Measurements from ENCODE around the gene VPS11.

The VPS11 gene

DNA sequence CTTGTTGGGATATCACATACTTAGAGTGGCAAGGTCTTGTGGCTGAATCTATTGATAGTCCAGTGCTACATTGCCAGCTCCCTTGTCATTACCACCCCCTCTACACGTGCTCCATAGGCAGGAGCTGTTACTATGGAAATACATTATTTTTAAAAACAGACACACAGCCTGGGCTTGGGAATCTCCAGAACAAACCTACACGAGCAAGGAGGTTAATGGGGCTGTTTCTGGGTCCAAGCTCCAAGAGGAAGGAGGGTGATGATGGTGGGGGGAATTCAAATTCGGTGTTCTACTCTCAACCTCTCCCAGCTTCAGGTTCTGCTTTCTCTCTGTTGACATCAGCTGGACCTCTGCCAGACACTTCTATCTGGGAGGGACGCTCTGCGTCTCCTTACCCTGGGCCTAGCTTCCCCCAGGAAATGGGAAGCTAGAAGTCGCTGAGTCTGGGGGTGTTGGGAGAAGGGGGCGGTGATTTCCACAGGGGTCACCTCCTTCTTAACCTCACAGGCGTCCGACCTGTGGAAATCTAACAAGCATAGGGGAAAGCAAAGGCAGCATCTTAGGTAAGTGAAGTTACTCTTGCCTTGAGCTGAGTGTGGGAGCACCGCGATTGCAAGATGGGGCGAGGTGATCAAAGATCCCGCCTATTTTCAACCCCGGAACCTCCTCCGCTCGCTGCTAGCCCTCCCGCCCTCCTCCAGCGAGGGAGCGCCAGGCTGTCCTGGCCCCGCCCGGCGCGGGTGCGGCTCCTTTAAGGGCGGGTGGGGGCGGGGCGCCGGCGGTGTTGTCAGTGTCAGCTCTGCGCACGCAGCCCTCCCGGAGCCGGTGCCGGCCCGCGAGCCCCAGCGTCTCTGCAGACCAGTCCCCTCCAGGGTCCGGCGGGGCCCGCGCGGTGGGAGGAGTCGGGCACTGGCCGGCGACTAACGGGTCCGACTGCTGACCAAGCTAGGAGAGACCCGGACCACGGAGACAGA, 39.2 kb downstream of the VPS11 start, which contains the start of gene C2CD2L:
Gene C2CD2L (plus strand): TSS at position 781 of the 974 bp plus-strand sequence. CDS start 398 bp downstream, outside the sequence.
- no peaks in the 10 kb centered on the region for H3K9me3 Mint-ChIP-seq
- H3K4me1 Mint-ChIP-seq: peaks cover 71% of the 10 kb centered on the region
- H3K27ac Mint-ChIP-seq: peak within 1 kb of the TSS; percentile 79
- H3K27me3 Mint-ChIP-seq (ENCODE audit: low read depth, poor library complexity): peaks cover 19% of the 10 kb centered on the region
- peaks cover 7% of the 10 kb centered on the region for H3K36me3 Mint-ChIP-seq (ENCODE audit: low read depth)
- DNase-seq: peak; percentile 88
- TF ChIP-seq CTCF (IDR thresholded peaks at IDR 0.05): no peak
- peak within 1 kb of the TSS; percentile 83 for H3K4me3 Mint-ChIP-seq

- H3K4me3 Mint-ChIP-seq: peak overlapping the region; percentile 83
- peaks cover 19% of the 10 kb centered on the region for H3K27me3 Mint-ChIP-seq (ENCODE audit: low read depth, poor library complexity)
- H3K36me3 Mint-ChIP-seq (ENCODE audit: low read depth): peaks cover 9% of the 10 kb centered on the region
- H3K4me1 Mint-ChIP-seq: peaks cover 64% of the 10 kb centered on the region
- no peaks in the 10 kb centered on the region for H3K9me3 Mint-ChIP-seq
- TF ChIP-seq CTCF (IDR thresholded peaks at IDR 0.05): no peak
- DNase-seq: peak; percentile 47
- no peak overlapping the region for H3K27ac Mint-ChIP-seq
Measured at GRCh38 chr11:119107538-119108145, 40.0 kb downstream of the VPS11 start.

DNA sequence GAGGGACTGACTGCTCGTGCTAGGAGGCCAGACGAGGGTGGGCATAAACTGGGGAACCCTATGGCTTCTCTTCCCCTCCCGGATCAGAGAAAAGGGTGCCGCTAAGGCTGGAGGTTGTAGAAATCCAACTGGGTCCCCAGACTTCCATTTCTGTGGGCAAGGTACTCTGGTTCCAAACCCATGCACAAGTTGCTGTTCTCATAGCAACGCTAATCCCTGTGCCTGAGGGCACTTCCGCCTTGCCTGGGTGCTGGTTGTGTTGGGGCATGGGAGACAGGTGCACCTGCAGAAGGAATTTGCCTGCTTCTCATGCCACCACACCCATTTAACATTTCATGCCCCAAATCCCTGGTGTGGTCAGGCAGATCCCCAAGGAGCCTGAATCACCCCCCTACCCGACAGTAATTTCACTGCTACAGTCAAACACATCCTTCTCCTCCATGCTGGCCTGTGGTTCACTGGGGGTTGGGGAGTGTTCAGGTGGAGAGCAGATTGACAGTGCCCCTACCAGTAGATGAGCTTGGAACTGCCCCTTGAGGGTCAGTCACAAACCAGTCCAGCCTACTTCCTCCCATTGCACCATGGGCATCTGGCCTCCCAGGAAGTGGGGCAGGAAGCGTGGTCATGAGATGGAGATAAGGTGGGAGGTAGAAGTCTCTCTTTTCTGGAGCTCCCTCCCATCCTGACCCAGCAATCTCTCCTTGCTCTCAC, 40.7 kb downstream of the VPS11 start:
- no peaks in the 10 kb centered on the region for H3K9me3 Mint-ChIP-seq
- H3K27me3 Mint-ChIP-seq (ENCODE audit: low read depth, poor library complexity): peaks cover 19% of the 10 kb centered on the region
- peak overlapping the region; percentile 80 for H3K4me3 Mint-ChIP-seq
- H3K36me3 Mint-ChIP-seq (ENCODE audit: low read depth): peaks cover 9% of the 10 kb centered on the region
- TF ChIP-seq CTCF (IDR thresholded peaks at IDR 0.05): no peak
- peaks cover 57% of the 10 kb centered on the region for H3K4me1 Mint-ChIP-seq
- H3K27ac Mint-ChIP-seq: no peak overlapping the region
- DNase-seq: no peak

GRCh38 chr11:119108857-119109221, 41.2 kb downstream of the VPS11 start:
- peaks cover 9% of the 10 kb centered on the region for H3K36me3 Mint-ChIP-seq (ENCODE audit: low read depth)
- TF ChIP-seq CTCF (IDR thresholded peaks at IDR 0.05): no peak
- H3K27me3 Mint-ChIP-seq (ENCODE audit: low read depth, poor library complexity): peaks cover 19% of the 10 kb centered on the region
- no peak overlapping the region for H3K27ac Mint-ChIP-seq
- no peaks in the 10 kb centered on the region for H3K9me3 Mint-ChIP-seq
- no peak for DNase-seq
- peaks cover 52% of the 10 kb centered on the region for H3K4me1 Mint-ChIP-seq
- H3K4me3 Mint-ChIP-seq: peak overlapping the region; percentile 80

DNA sequence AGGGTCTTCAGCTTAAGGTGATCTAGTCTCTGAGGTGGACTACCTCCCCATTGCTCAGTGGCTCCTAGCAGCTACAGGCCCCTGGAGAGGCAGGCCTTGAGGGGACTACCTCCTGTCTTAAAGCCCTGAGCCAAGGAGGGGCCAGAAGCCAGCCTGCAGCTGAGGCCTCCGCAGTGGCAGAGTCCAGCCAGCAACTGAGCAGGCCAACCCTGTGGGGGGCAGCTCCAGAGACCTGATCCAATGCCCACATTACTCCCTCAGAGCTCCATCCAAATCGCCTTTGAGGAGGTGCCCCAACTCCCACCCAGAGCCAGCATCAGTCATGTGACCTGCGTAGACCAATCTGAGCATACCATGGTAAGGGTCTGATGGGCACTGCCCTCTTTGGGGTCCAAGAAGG, 42.2 kb downstream of the VPS11 start:
- peaks cover 42% of the 10 kb centered on the region for H3K4me1 Mint-ChIP-seq
- H3K36me3 Mint-ChIP-seq (ENCODE audit: low read depth): peaks cover 9% of the 10 kb centered on the region
- H3K27me3 Mint-ChIP-seq (ENCODE audit: low read depth, poor library complexity): peaks cover 19% of the 10 kb centered on the region
- H3K27ac Mint-ChIP-seq: no peak overlapping the region
- TF ChIP-seq CTCF (IDR thresholded peaks at IDR 0.05): no peak
- H3K9me3 Mint-ChIP-seq: no peaks in the 10 kb centered on the region
- H3K4me3 Mint-ChIP-seq: peak overlapping the region; percentile 80
- no peak for DNase-seq
